Bronchial smooth muscle cell (primary cell): Measurements from ENCODE around the gene PKIG. TPM values are rescaled to one million over a fixed set of nuclear protein-coding genes. Genes with fewer than 3 reads are reported as not detected.

Experiments used
- total RNA-seq: library from RNA; depleted of rRNA; stranded (reverse); fragments of >200 nt; gene quantifications from 2 replicates; pipeline ENCODE4 v1.2.1, GENCODE V29; 2014

PKIG gene
- 57.8 and 60.9 TPM in 2 replicates for total RNA-seq

GRCh38 chr20:44582311-44583025, at the start of gene PKIG:
TSS of gene PKIG (plus strand) at chr20:44582579. CDS start at chr20:44614557, 31,978 bp downstream.

GRCh38 chr20:44651684-44652423, 69.5 kb downstream of the PKIG start, which contains the start of gene ADA:
TSS of gene ADA (minus strand) at chr20:44651699. CDS start at chr20:44651607, 92 bp downstream.

Other genes with a start within 250 kb of the PKIG start
- not detected in 2 replicates for gene R3HDML, start 245.5 kb upstream of the PKIG start, total RNA-seq
- gene HNF4A, start 226.9 kb upstream of the PKIG start, total RNA-seq: not detected in 2 replicates
- 5.5 and 7.7 TPM in 2 replicates for gene TTPAL, start 106.7 kb upstream of the PKIG start, total RNA-seq
- gene SERINC3, start 60.5 kb upstream of the PKIG start, total RNA-seq: 95.7 and 131 TPM in 2 replicates
- 9.4 and 11.3 TPM in 2 replicates for gene ADA, start 69.1 kb downstream of the PKIG start, total RNA-seq
- gene CCN5, start 132.8 kb downstream of the PKIG start, total RNA-seq: 3.0 and 8.8 TPM in 2 replicates
- gene KCNK15, start 163.3 kb downstream of the PKIG start, total RNA-seq: 0.09 and 0.47 TPM in 2 replicates
- under 0.01 and 0.16 TPM in 2 replicates for gene RIMS4, start 228.0 kb downstream of the PKIG start, total RNA-seq